ENCODE data around the gene CACNA1E.

Gene CACNA1E

DNA sequence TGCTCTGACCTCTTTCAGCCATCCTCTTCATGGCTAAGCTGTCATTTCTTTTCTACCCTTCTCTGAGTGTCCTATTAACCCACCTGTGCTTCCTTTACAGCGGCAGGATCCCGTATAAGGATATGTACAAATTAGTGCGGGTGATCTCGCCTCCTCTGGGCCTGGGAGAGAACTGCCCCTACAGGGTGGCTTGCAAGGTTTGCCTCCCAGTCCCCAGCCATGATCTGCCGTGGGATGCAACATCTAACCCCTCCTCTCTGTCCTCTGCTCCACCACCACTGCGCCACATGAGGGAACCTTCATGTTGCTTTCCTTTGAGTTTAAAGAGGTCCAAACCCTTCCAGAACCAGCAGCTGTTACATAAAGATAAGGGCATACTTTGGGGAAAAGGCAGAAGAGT, 296.0 kb downstream of the CACNA1E start:
- no peak overlapping the region for H3K4me3 ChIP-seq (ENCODE audit: low read depth, low read length)
- no peaks in the 10 kb centered on the region for H3K9me3 ChIP-seq (ENCODE audit: control insufficient read depth, insufficient read depth, low read length)
- no peaks in the 10 kb centered on the region for H3K36me3 ChIP-seq (ENCODE audit: control insufficient read depth, insufficient read depth, low read length)
- no peak overlapping the region for H3K9ac ChIP-seq (ENCODE audit: low read depth, low read length)
- H3K4me1 ChIP-seq (ENCODE audit: control insufficient read depth, insufficient read depth, low read length) = no peaks in the 10 kb centered on the region
- H3K27me3 ChIP-seq (ENCODE audit: control insufficient read depth, insufficient read depth, low read length) = no peaks in the 10 kb centered on the region

DNA sequence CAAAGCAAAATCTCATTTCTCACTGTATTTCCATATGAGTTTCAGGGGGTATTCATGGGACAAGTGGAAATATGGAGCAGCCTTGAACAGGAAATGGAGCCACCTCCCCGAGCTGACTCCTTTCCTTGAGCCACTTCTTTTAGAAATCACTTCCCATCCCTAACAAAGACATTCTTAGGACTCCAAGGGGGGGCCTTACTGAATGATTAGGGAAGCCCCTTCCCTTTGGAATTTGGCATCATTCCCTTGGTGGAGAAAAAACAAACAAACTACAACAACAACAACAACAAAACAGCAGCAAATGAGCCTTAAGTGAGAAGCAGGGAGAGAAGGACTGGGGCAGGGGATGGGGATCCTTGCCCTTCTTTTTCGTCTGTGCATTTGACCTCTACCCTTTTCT, 299.9 kb downstream of the CACNA1E start:
- H3K4me3 ChIP-seq (ENCODE audit: low read depth, low read length) = no peak overlapping the region
- no peak overlapping the region for H3K9ac ChIP-seq (ENCODE audit: low read depth, low read length)
- no peaks in the 10 kb centered on the region for H3K4me1 ChIP-seq (ENCODE audit: control insufficient read depth, insufficient read depth, low read length)
- H3K36me3 ChIP-seq (ENCODE audit: control insufficient read depth, insufficient read depth, low read length) = no peaks in the 10 kb centered on the region
- H3K27me3 ChIP-seq (ENCODE audit: control insufficient read depth, insufficient read depth, low read length) = no peaks in the 10 kb centered on the region
- no peaks in the 10 kb centered on the region for H3K9me3 ChIP-seq (ENCODE audit: control insufficient read depth, insufficient read depth, low read length)

DNA sequence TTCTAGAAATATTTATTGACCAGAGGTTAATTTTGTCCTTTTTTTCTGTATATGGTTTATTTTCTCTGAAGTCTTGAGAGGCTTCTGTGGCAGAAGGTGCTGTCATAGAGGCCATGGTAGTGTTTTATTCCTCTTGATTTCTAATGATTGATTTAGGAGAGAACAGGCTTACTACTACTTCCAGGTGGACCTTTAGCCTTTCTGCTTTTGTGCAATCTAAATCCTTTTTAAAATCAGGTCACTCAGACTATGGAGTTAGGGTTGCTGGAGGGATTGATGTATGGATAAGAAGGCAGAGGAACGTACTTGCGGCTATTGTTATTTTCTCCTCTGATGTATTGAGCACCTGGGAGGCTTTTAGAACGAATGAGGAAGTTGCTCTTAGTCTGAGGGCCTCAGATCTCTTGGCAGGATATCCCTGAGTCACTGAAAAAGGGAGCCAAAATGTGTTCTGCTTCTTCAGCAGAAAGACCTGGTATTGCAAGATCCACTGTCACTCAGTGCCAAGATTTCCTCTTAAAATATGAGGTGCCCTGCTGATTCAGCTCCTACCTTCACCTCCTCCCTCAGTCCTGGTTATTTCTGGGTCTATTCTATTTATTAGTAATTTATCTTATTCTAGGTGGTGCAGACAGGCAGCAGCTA, 300.8 kb downstream of the CACNA1E start:
- H3K4me3 ChIP-seq (ENCODE audit: low read depth, low read length) = no peak overlapping the region
- H3K9me3 ChIP-seq (ENCODE audit: control insufficient read depth, insufficient read depth, low read length) = no peaks in the 10 kb centered on the region
- no peaks in the 10 kb centered on the region for H3K4me1 ChIP-seq (ENCODE audit: control insufficient read depth, insufficient read depth, low read length)
- H3K27me3 ChIP-seq (ENCODE audit: control insufficient read depth, insufficient read depth, low read length) = no peaks in the 10 kb centered on the region
- H3K9ac ChIP-seq (ENCODE audit: low read depth, low read length) = no peak overlapping the region
- H3K36me3 ChIP-seq (ENCODE audit: control insufficient read depth, insufficient read depth, low read length) = no peaks in the 10 kb centered on the region

DNA sequence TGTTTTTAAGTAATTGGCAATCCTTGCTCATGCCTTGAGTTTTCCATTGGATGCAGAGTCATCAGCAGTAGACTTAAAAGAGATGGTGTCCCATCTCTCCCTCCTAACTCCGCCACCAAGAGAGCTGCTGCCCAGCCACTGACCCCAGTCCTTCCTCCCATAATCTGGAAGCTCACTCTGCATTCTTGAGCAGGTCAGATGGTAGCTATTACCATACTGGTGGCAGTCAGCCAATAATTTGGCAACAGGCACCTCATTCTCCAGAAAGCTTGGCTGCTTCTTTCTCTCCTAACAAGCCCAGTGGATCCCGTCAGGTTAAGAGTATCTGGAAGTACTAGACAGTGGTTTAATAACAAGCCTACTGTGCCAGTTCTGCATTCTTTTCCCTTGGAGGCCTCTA, 306.1 kb downstream of the CACNA1E start:
- Histone ChIP-seq H3K9me3 (ENCODE audit: control insufficient read depth, insufficient read depth, low read length) (no peaks in the 10 kb centered on the region), H3K4me1 (ENCODE audit: control insufficient read depth, insufficient read depth, low read length) (no peaks in the 10 kb centered on the region), H3K9ac (ENCODE audit: low read depth, low read length) (no peak overlapping the region), H3K27me3 (ENCODE audit: control insufficient read depth, insufficient read depth, low read length) (no peaks in the 10 kb centered on the region), H3K4me3 (ENCODE audit: low read depth, low read length) (no peak overlapping the region), H3K36me3 (ENCODE audit: control insufficient read depth, insufficient read depth, low read length) (no peaks in the 10 kb centered on the region)

DNA sequence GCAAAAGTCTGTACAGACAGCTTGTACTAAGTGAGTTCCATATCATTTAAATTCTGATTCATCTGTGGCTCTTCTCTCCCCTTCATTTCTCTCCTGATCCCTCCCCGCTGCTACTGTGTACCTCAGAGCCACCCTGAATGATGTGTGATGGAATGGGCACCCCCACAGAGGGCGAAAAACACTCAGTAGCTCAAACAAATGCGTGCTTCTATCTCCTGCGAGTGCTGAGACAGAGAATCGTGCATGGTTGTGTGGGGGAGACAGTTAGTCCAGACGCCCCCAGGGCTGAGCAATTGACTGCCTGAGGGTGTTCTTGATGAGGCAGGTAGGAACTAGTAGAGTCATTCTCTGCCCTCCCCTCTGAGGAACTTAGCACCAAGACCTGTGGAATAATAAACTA, 308.4 kb downstream of the CACNA1E start:
- Histone ChIP-seq H3K9ac (ENCODE audit: low read depth, low read length) (no peak overlapping the region), H3K36me3 (ENCODE audit: control insufficient read depth, insufficient read depth, low read length) (no peaks in the 10 kb centered on the region), H3K4me1 (ENCODE audit: control insufficient read depth, insufficient read depth, low read length) (no peaks in the 10 kb centered on the region), H3K9me3 (ENCODE audit: control insufficient read depth, insufficient read depth, low read length) (no peaks in the 10 kb centered on the region), H3K27me3 (ENCODE audit: control insufficient read depth, insufficient read depth, low read length) (no peaks in the 10 kb centered on the region), H3K4me3 (ENCODE audit: low read depth, low read length) (no peak overlapping the region)

DNA sequence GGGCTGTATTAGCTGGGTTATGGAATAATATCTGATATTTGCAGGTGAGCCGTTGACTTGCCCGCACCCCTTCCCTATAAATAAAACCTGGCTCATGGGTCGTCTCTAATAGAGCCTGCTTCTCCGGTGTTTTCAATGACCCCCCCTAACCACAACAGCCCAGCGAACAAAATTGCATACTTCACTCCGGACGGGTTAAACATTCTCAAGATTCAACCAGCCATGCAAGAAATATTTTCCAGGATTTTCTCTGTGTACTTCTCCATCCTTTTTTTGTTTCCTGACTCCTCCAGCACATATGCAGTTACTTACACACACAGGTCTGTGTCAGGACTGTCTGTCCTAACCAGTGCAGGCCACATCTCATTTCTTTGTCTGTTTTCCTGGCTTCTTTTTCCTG, 310.5 kb downstream of the CACNA1E start:
- Histone ChIP-seq H3K9me3 (ENCODE audit: control insufficient read depth, insufficient read depth, low read length) (no peaks in the 10 kb centered on the region), H3K4me3 (ENCODE audit: low read depth, low read length) (no peak overlapping the region), H3K27me3 (ENCODE audit: control insufficient read depth, insufficient read depth, low read length) (no peaks in the 10 kb centered on the region), H3K9ac (ENCODE audit: low read depth, low read length) (no peak overlapping the region), H3K4me1 (ENCODE audit: control insufficient read depth, insufficient read depth, low read length) (no peaks in the 10 kb centered on the region), H3K36me3 (ENCODE audit: control insufficient read depth, insufficient read depth, low read length) (no peaks in the 10 kb centered on the region)

DNA sequence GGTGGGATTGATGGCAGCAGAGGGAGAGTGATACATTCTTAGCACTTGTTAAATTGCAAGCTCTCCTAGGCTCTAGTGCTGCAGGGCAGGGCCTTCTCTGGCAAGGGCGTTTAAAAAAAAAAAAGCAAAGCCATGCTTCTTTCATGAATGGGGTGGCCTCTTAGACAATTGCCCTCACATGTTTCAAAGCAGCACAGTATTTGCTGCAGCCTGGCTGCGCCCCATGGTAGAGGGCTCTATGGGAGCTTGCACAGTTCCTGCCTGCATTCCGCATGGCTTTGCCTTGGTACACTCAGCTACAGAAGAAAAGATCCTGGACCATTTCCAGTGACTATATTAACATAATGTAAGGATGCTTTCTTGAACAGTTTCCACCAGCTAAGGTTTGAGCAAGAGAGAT, 311.0 kb downstream of the CACNA1E start:
- H3K4me3 ChIP-seq (ENCODE audit: low read depth, low read length) = no peak overlapping the region
- H3K9ac ChIP-seq (ENCODE audit: low read depth, low read length) = no peak overlapping the region
- H3K36me3 ChIP-seq (ENCODE audit: control insufficient read depth, insufficient read depth, low read length) = no peaks in the 10 kb centered on the region
- no peaks in the 10 kb centered on the region for H3K9me3 ChIP-seq (ENCODE audit: control insufficient read depth, insufficient read depth, low read length)
- H3K27me3 ChIP-seq (ENCODE audit: control insufficient read depth, insufficient read depth, low read length) = no peaks in the 10 kb centered on the region
- no peaks in the 10 kb centered on the region for H3K4me1 ChIP-seq (ENCODE audit: control insufficient read depth, insufficient read depth, low read length)

DNA sequence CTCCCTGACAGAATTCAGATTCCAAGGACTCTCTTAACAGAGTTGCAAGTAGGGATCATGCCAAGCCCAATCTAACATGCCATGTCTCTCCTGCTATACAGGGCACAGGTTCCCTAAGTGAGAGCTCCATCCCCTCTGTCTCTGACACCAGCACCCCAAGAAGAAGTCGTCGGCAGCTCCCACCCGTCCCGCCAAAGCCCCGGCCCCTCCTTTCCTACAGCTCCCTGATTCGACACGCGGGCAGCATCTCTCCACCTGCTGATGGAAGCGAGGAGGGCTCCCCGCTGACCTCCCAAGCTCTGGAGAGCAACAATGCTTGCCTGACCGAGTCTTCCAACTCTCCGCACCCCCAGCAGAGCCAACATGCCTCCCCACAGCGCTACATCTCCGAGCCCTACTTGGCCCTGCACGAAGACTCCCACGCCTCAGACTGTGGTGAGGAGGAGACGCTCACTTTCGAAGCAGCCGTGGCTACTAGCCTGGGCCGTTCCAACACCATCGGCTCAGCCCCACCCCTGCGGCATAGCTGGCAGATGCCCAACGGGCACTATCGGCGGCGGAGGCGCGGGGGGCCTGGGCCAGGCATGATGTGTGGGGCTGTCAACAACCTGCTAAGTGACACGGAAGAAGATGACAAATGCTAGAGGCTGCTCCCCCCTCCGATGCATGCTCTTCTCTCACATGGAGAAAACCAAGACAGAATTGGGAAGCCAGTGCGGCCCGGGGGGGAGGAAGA, 315.0 kb downstream of the CACNA1E start:
- H3K4me3 ChIP-seq (ENCODE audit: low read depth, low read length) = no peak overlapping the region
- H3K9ac ChIP-seq (ENCODE audit: low read depth, low read length) = no peak overlapping the region
- no peaks in the 10 kb centered on the region for H3K9me3 ChIP-seq (ENCODE audit: control insufficient read depth, insufficient read depth, low read length)
- no peaks in the 10 kb centered on the region for H3K4me1 ChIP-seq (ENCODE audit: control insufficient read depth, insufficient read depth, low read length)
- no peaks in the 10 kb centered on the region for H3K36me3 ChIP-seq (ENCODE audit: control insufficient read depth, insufficient read depth, low read length)
- no peaks in the 10 kb centered on the region for H3K27me3 ChIP-seq (ENCODE audit: control insufficient read depth, insufficient read depth, low read length)

DNA sequence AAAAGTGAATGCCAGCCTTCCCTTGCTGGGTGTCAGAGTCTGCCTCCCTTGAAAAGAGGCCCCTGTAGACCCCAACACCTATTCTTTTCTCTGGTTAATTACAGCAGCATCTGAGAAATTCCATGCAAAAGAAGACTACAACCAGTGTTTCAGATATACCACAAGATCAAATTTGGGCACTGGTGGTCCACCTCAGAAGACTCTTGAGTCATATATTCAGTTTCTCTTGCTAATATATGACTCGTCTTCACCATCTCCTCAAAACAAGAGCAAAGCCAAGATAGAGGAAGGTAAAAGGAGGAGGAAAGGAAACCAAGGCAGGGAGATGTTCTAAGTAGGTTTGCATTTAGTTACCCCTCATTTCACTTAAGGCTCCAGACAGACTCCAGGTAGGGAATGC, 318.3 kb downstream of the CACNA1E start:
- Histone ChIP-seq H3K36me3 (ENCODE audit: control insufficient read depth, insufficient read depth, low read length) (no peaks in the 10 kb centered on the region), H3K4me3 (ENCODE audit: low read depth, low read length) (no peak overlapping the region), H3K4me1 (ENCODE audit: control insufficient read depth, insufficient read depth, low read length) (no peaks in the 10 kb centered on the region), H3K27me3 (ENCODE audit: control insufficient read depth, insufficient read depth, low read length) (no peaks in the 10 kb centered on the region), H3K9me3 (ENCODE audit: control insufficient read depth, insufficient read depth, low read length) (no peaks in the 10 kb centered on the region), H3K9ac (ENCODE audit: low read depth, low read length) (no peak overlapping the region)

DNA sequence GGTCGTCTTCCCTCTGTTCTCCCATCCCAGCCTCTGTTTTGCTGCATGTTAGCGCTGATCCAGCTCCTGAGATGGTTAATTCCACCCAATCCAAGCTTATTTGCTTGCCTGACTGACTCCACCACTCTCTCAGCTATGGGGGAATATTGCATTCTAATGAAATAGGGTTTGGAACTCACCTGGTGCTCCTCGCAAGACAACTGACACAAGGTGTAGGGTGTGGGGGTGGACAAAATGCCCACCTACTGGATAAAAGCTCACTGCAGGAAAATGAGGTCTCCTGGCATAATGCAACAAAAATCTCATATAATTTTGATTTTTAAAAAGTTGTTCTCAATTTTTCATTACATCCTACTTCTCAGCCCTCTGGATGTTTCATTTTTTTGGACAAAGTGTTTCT, 319.1 kb downstream of the CACNA1E start:
- H3K9ac ChIP-seq (ENCODE audit: low read depth, low read length) = no peak overlapping the region
- H3K27me3 ChIP-seq (ENCODE audit: control insufficient read depth, insufficient read depth, low read length) = no peaks in the 10 kb centered on the region
- no peaks in the 10 kb centered on the region for H3K9me3 ChIP-seq (ENCODE audit: control insufficient read depth, insufficient read depth, low read length)
- H3K4me1 ChIP-seq (ENCODE audit: control insufficient read depth, insufficient read depth, low read length) = no peaks in the 10 kb centered on the region
- no peaks in the 10 kb centered on the region for H3K36me3 ChIP-seq (ENCODE audit: control insufficient read depth, insufficient read depth, low read length)
- H3K4me3 ChIP-seq (ENCODE audit: low read depth, low read length) = no peak overlapping the region

DNA sequence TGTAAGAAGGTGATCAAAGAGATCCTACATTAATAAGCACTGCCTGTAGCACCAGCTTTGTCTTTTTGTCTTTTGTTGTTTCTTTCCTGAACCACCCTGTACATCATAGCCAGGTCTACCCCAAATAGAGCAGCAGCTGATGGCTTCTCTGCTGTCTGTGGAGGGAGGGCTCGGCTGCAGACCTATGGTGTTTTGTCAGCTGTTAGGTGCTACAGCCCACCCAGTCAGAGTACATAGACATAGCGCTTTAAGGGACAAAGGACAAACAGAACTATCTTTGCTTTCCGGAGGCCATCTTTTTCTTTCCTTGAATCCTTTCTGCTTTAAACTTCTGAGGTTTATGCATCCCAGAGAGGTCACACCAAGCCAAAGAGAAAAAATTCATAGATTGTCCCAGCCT, 320.1 kb downstream of the CACNA1E start:
- H3K9me3 ChIP-seq (ENCODE audit: control insufficient read depth, insufficient read depth, low read length) = no peaks in the 10 kb centered on the region
- H3K36me3 ChIP-seq (ENCODE audit: control insufficient read depth, insufficient read depth, low read length) = no peaks in the 10 kb centered on the region
- H3K4me3 ChIP-seq (ENCODE audit: low read depth, low read length) = no peak overlapping the region
- no peaks in the 10 kb centered on the region for H3K4me1 ChIP-seq (ENCODE audit: control insufficient read depth, insufficient read depth, low read length)
- no peak overlapping the region for H3K9ac ChIP-seq (ENCODE audit: low read depth, low read length)
- H3K27me3 ChIP-seq (ENCODE audit: control insufficient read depth, insufficient read depth, low read length) = no peaks in the 10 kb centered on the region

DNA sequence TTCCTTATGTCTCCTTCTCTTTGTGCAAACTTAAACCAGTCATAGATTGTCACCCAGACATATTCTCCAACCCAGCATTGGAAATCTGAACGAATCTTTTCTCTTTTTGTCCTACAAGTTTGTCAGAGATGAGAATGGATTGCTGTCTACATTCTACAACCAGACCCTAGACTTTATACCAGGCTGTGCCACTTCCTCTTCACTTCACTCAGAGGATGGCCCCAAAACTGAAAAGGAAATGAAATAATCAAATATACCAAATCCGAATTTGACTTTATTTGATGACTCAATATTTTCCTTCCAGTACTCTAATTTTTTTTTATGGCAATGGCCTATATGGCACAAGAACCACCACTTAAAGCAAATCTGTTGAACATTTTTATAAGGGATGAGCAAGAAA, 321.7 kb downstream of the CACNA1E start:
- no peaks in the 10 kb centered on the region for H3K27me3 ChIP-seq (ENCODE audit: control insufficient read depth, insufficient read depth, low read length)
- no peak overlapping the region for H3K4me3 ChIP-seq (ENCODE audit: low read depth, low read length)
- H3K9ac ChIP-seq (ENCODE audit: low read depth, low read length) = no peak overlapping the region
- H3K9me3 ChIP-seq (ENCODE audit: control insufficient read depth, insufficient read depth, low read length) = no peaks in the 10 kb centered on the region
- no peaks in the 10 kb centered on the region for H3K4me1 ChIP-seq (ENCODE audit: control insufficient read depth, insufficient read depth, low read length)
- H3K36me3 ChIP-seq (ENCODE audit: control insufficient read depth, insufficient read depth, low read length) = no peaks in the 10 kb centered on the region

All from iPS-15b (cell line).